ENCODE data around the gene PTPN18. TPM values are rescaled to one million over a fixed set of nuclear protein-coding genes. Genes with fewer than 3 reads are reported as not detected.

PTPN18 gene
- total and polyA plus RNA-seq, 11 donors: 9.7 to 42.5 (median 12.6) TPM

GRCh38 chr2:130390460-130391057 lies 34.7 kb downstream of the PTPN18 start:
- intact Hi-C loops (cut with DNase I): loop anchor here in 3 of 10 donors (1.0 to 5.0 kb wide), 4 partner anchors 18 to 48 kb away; partner anchors contain the start of genes IMP4 (in 2 of the 3) and PTPN18 (in 1 of the 3)
- H3K27ac ChIP-seq: peak overlapping the region; percentile 79 to 94 (median 89)
- peak in 4 of 5 donors; percentile 45 to 65 (median 57) for DNase-seq

DNA sequence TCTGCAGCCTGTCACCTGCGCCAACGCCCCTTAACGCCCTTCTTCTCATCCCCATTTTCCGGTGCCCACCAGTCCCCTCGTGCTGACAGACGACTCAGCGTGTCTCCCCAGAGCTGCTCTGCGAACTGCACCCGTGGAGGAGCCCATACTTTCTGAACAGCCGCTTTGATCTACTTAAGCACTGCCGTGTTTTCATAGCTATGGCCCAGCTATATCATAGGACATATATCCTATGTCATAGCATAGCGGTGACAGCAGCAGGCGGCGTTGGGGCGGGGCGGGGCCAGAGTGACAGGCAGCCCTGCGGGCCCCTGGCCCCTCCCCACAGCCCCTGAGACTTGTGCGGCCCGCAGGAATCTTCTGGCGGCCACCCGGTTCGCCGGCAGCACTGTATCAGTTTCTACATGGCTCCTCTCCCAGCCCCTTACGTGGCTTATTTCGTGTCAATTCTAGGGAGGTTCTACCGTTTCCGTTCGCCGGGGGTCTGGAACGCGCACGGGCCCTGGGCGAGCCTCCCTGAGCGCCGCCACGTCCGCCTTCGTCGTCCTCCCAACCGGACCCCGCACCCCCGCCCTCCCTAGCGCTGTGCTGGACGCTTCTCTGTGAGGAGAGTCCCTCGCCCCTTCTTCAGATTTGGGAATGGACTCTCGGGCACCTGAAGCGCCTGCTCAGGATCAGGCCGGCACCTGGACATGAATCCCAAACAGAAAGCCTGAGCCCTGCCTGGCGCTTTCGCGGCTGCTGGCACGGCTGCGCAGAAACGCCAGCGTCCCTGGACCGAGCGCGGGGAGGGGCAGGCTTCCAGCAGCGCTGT lies 35.4 kb downstream of the PTPN18 start:
- Histone ChIP-seq H3K27ac (peak overlapping the region; percentile 79 to 94 (median 89)), H3K36me3 (no peaks in the 10 kb centered on the region), H3K27me3 (no peaks in the 10 kb centered on the region), H3K4me3 (peak overlapping the region; percentile 36 to 84 (median 74)), H3K9me3 (no peaks in the 10 kb centered on the region), H3K4me1 (peaks cover 0 to 52% (median 34%) of the 10 kb centered on the region in 12 donors)
- DNase-seq: peak; percentile 82 to 91 (median 82)
- WGBS, 4 donors: 1 to 5% (median 1%) methylated on average over 31 to 59 of the region's 59 CpGs
- intact Hi-C loops (cut with DNase I): loop anchor here in 3 of 10 donors (1.0 to 5.0 kb wide), 4 partner anchors 19 to 49 kb away; partner anchors contain the start of genes IMP4 (in 2 of the 3) and PTPN18 (in 1 of the 3)
- TF ChIP-seq, protein P1, sequence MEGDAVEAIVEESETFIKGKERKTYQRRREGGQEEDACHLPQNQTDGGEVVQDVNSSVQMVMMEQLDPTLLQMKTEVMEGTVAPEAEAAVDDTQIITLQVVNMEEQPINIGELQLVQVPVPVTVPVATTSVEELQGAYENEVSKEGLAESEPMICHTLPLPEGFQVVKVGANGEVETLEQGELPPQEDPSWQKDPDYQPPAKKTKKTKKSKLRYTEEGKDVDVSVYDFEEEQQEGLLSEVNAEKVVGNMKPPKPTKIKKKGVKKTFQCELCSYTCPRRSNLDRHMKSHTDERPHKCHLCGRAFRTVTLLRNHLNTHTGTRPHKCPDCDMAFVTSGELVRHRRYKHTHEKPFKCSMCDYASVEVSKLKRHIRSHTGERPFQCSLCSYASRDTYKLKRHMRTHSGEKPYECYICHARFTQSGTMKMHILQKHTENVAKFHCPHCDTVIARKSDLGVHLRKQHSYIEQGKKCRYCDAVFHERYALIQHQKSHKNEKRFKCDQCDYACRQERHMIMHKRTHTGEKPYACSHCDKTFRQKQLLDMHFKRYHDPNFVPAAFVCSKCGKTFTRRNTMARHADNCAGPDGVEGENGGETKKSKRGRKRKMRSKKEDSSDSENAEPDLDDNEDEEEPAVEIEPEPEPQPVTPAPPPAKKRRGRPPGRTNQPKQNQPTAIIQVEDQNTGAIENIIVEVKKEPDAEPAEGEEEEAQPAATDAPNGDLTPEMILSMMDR (IDR thresholded peaks at IDR 0.05): peak in 3 of 12 donors; percentile 3 to 18 (median 8)
- TF ChIP-seq POLR2A (IDR thresholded peaks at IDR 0.05): peak in 1 of 2 donors; percentile 32
- ATAC-seq: peak; percentile 67 to 92 (median 88)

More at GRCh38 chr2:130390460-130391057, 34.7 kb downstream of the PTPN18 start:
- no peaks in the 10 kb centered on the region for H3K36me3 ChIP-seq
- TF ChIP-seq POLR2A (IDR thresholded peaks at IDR 0.05): no peak
- TF ChIP-seq, protein P1 (IDR thresholded peaks at IDR 0.05): no peak
- no peaks in the 10 kb centered on the region for H3K27me3 ChIP-seq
- peak overlapping the region; percentile 36 to 84 (median 74) for H3K4me3 ChIP-seq
- no peaks in the 10 kb centered on the region for H3K9me3 ChIP-seq
- H3K4me1 ChIP-seq: peaks cover 0 to 59% (median 40%) of the 10 kb centered on the region in 12 donors
- peak; percentile 20 to 50 (median 32) for ATAC-seq
- WGBS, 4 donors: 38 to 41% (median 39%) methylated on average over 16 of the region's 16 CpGs

DNA sequence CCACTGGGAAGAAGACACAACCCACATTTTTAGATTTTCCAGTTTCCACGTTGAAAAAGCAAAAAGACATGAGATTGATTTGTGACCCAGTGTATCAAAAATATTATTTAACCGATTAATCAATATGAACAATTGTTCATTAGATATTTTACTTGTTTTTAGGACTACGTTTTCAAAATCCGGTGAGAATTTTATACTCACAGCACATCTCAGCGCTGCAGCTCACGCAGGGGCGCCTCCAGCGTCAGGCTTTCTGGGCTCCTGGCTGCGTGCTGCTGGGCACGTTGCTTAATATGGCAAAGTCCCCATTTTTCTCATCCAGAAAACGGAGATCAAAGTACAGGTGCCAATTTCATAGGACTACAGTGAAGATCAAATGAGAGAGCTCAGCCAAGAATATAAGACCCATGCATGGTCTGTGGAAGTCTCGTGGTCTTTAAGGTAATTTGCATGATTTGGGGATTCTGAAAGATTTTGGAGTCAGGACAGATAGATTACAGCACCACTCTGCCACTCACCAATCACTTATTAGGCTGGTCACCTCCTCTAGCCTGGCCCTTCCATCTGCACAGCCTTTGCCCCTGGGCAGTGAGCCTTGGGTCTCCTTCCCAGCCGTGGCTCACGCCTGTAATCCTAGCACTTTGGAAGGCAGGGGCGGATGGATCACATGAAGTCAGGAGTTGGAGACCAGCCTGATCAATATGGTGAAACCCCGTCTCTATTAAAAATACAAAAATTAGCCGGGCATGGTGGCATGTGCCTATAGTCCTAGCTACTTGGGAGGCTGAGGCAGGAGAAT lies 36.2 kb downstream of the PTPN18 start:
- intact Hi-C loops (cut with DNase I): loop anchor here in 3 of 10 donors (1.0 to 5.0 kb wide), 4 partner anchors 20 to 50 kb away; partner anchors contain the start of genes IMP4 (in 2 of the 3) and PTPN18 (in 1 of the 3)
- ATAC-seq (peak in 1 of 4 donors; percentile 14), DNase-seq (no peak)
- Histone ChIP-seq H3K9me3 (no peaks in the 10 kb centered on the region), H3K27me3 (no peaks in the 10 kb centered on the region), H3K4me3 (peak overlapping the region; percentile 36 to 84 (median 74)), H3K36me3 (no peaks in the 10 kb centered on the region), H3K27ac (peak overlapping the region; percentile 79 to 94 (median 89)), H3K4me1 (peaks cover 0 to 44% (median 28%) of the 10 kb centered on the region in 12 donors)
- no peak for TF ChIP-seq POLR2A (IDR thresholded peaks at IDR 0.05)
- TF ChIP-seq, protein P1 (IDR thresholded peaks at IDR 0.05): peak in 1 of 12 donors; percentile 11
- 26 to 29% (median 27%) methylated on average over 17 of the region's 17 CpGs for WGBS, 4 donors

Measured in heart left ventricle (tissue), 16 donors.